ENCODE data around the gene STARD9. TPM values are rescaled to one million over a fixed set of nuclear protein-coding genes. Genes with fewer than 3 reads are reported as not detected.

The STARD9 gene
- total RNA-seq, 1 experiment from 2014 or later, result 0.92 TPM

DNA sequence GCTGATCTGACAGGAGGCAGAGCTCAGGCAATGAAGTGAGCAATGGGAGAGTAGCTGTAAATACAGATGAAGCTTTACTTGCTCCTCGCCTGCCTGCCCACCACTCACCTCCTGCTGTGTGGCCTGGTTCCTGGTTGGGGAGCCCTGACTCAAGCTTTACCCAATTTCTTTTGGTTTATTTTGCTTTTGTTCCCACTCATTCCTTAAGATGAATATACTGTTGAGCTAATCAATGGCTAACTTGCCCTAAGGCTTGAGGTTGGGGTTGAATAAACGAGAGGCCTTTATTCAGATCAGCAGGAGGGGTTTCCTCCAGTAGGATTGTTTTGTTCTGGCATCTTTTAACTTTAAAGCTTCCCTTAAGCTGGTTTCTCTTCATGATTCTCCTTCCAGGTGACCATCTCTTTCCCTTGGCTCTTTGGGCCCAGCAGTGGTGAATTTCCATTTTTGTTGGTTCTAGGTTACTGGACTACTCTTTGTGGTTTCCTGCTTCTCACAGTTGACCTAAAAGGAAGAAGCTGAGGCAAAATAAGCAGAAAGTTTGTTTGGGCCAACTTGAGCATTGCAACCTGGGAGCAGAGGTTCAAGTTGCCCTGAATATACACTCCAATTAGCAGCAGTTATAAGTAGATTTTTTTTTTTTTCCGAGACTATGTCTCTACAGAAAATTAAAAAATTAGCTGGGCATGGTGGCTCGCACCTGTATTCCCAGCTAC, 44.4 kb downstream of the STARD9 start:
- no TSS peak for BruUV-seq (replicated peaks)
- Mint-ChIP-seq H3K27ac (ENCODE audit: unreplicated experiment) (no peak overlapping the region), H3K27me3 (ENCODE audit: unreplicated experiment) (no peaks in the 10 kb centered on the region), H3K4me1 (ENCODE audit: low read depth, unreplicated experiment) (no peaks in the 10 kb centered on the region), H3K36me3 (ENCODE audit: insufficient read depth, unreplicated experiment) (no peaks in the 10 kb centered on the region), H3K4me3 (ENCODE audit: low read depth, unreplicated experiment) (no peak overlapping the region), H3K9me3 (ENCODE audit: low read depth, unreplicated experiment) (no peaks in the 10 kb centered on the region)
- CTCF ChIA-PET, result interaction anchor here (0.6 kb wide), 1 partner anchor 804 kb away, joined by 3 read pairs; no protein-coding TSS in a partner anchor
- intact Hi-C loops (cut with micrococcal nuclease; ENCODE audit: unreplicated experiment), result no loop called here
- TF ChIP-seq, protein P1, sequence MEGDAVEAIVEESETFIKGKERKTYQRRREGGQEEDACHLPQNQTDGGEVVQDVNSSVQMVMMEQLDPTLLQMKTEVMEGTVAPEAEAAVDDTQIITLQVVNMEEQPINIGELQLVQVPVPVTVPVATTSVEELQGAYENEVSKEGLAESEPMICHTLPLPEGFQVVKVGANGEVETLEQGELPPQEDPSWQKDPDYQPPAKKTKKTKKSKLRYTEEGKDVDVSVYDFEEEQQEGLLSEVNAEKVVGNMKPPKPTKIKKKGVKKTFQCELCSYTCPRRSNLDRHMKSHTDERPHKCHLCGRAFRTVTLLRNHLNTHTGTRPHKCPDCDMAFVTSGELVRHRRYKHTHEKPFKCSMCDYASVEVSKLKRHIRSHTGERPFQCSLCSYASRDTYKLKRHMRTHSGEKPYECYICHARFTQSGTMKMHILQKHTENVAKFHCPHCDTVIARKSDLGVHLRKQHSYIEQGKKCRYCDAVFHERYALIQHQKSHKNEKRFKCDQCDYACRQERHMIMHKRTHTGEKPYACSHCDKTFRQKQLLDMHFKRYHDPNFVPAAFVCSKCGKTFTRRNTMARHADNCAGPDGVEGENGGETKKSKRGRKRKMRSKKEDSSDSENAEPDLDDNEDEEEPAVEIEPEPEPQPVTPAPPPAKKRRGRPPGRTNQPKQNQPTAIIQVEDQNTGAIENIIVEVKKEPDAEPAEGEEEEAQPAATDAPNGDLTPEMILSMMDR (IDR thresholded peaks at IDR 0.05; ENCODE audit: unreplicated experiment), result no peak
- DNase-seq, result no peak

DNA sequence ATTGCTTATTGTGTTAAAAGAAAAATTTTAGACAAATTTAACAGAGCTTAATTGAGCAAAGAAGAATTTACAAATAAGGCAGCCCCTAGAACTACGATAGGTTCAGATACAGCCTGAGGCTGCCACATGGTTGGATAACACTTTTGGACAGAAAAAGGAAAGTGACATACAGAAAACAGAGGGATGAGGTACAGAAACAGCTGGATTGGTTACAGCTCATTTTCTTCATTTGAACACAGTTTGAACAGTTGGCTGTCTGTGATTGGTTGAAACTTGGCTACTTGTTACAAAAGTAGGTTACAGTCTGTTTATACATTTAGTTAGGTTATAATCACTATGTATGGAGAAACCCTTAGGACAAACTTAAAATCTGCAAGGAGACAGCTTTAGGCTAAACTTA, 46.0 kb downstream of the STARD9 start:
- H3K27ac Mint-ChIP-seq (ENCODE audit: unreplicated experiment), result no peak overlapping the region
- intact Hi-C loops (cut with micrococcal nuclease; ENCODE audit: unreplicated experiment), result no loop called here
- BruUV-seq (replicated peaks), result no TSS peak
- no peak overlapping the region for H3K4me3 Mint-ChIP-seq (ENCODE audit: low read depth, unreplicated experiment)
- TF ChIP-seq, protein P1 (IDR thresholded peaks at IDR 0.05; ENCODE audit: unreplicated experiment), result no peak
- no peaks in the 10 kb centered on the region for H3K9me3 Mint-ChIP-seq (ENCODE audit: low read depth, unreplicated experiment)
- CTCF ChIA-PET, result no interaction called here
- no peaks in the 10 kb centered on the region for H3K27me3 Mint-ChIP-seq (ENCODE audit: unreplicated experiment)
- no peak for DNase-seq
- H3K4me1 Mint-ChIP-seq (ENCODE audit: low read depth, unreplicated experiment), result no peaks in the 10 kb centered on the region
- H3K36me3 Mint-ChIP-seq (ENCODE audit: insufficient read depth, unreplicated experiment), result no peaks in the 10 kb centered on the region

DNA sequence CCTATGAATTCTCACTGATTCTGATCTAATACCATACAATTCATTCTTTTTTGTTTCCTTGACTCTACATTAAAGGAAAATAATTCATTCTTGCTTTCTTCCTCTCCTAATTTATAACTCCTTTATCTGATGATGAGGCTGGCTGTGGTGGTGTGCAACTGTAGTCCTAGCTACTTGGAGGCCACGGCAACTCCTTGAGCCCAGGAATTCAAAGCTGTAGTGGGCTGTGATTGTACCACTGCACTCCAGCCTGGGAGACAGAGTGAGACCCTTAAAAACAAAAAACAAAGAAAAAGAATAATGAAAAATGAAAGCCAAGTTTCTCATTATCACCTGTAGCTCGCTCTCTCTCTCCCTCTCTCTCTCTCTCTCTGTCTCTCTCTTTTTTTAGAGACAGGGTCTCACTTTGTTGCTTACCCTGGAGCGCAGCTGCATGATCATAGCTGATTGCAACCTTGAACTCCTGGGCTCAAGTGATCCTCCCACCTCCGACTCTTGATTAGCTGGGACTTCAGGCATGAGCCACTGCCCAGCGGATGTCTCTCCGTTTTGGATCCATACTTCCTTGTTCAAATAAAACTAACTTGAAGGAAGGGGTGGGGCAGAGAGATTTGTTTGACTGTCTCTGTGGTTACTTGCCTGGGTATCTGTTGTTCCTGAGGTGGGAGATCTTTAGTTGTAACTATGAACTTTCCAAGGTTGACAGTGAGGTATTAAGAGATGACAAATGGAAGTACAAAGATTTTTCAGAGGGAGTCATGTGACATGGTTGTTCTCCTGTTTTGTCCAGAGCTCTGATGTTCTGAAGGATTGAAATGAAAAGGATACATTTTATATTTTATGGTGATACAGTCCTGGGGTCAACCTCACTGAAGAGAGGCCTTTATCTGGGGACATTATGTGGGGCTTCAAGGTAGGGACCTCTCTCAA, 46.9 kb downstream of the STARD9 start:
- no peaks in the 10 kb centered on the region for H3K27me3 Mint-ChIP-seq (ENCODE audit: unreplicated experiment)
- H3K36me3 Mint-ChIP-seq (ENCODE audit: insufficient read depth, unreplicated experiment), result no peaks in the 10 kb centered on the region
- H3K4me1 Mint-ChIP-seq (ENCODE audit: low read depth, unreplicated experiment), result no peaks in the 10 kb centered on the region
- CTCF ChIA-PET, result interaction anchor here (0.5 to 0.7 kb wide), 2 partner anchors 101 to 464 kb away, joined by 3 to 8 read pairs; no protein-coding TSS in a partner anchor
- no TSS peak for BruUV-seq (replicated peaks)
- H3K9me3 Mint-ChIP-seq (ENCODE audit: low read depth, unreplicated experiment), result no peaks in the 10 kb centered on the region
- no peak overlapping the region for H3K4me3 Mint-ChIP-seq (ENCODE audit: low read depth, unreplicated experiment)
- DNase-seq, result peak; percentile 1
- intact Hi-C loops (cut with micrococcal nuclease; ENCODE audit: unreplicated experiment), result no loop called here
- no peak overlapping the region for H3K27ac Mint-ChIP-seq (ENCODE audit: unreplicated experiment)
- TF ChIP-seq, protein P1 (IDR thresholded peaks at IDR 0.05; ENCODE audit: unreplicated experiment), result no peak

DNA sequence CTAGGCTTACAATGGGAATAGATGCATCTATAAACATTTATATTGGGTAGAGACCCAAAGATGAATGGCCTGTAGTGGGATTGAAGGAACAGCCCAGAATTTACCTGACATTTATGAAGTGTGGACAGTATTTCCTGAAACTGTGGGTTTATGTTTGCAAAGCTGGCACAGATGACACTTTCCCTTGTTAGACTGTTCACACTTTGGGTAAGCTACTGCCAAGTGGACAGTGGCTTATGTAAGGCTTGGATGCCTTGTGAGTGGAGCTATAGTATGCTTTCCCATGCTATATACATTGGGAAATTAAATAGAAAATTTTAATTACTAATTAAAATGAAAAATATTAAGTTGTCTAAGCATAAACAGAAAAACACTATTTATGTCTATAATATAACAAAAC, 48.5 kb downstream of the STARD9 start:
- no peak overlapping the region for H3K4me3 Mint-ChIP-seq (ENCODE audit: low read depth, unreplicated experiment)
- no peaks in the 10 kb centered on the region for H3K36me3 Mint-ChIP-seq (ENCODE audit: insufficient read depth, unreplicated experiment)
- H3K27ac Mint-ChIP-seq (ENCODE audit: unreplicated experiment), result no peak overlapping the region
- H3K4me1 Mint-ChIP-seq (ENCODE audit: low read depth, unreplicated experiment), result no peaks in the 10 kb centered on the region
- TF ChIP-seq, protein P1 (IDR thresholded peaks at IDR 0.05; ENCODE audit: unreplicated experiment), result no peak
- intact Hi-C loops (cut with micrococcal nuclease; ENCODE audit: unreplicated experiment), result no loop called here
- no peaks in the 10 kb centered on the region for H3K27me3 Mint-ChIP-seq (ENCODE audit: unreplicated experiment)
- CTCF ChIA-PET, result no interaction called here
- BruUV-seq (replicated peaks), result no TSS peak
- DNase-seq, result no peak
- no peaks in the 10 kb centered on the region for H3K9me3 Mint-ChIP-seq (ENCODE audit: low read depth, unreplicated experiment)

Data from Calu3 (cell line).